Cardiac fibroblast (primary cell): ENCODE data around the gene AKR1B15.

ENCODE experiments used
- DNase-seq, 2 donors: peaks; one replicate each; pipeline versions ENCODE4 v3.0.0 to v3.0.0-alpha.2; 2010; ENCODE audit warnings: low read depth in 2 of 2
- H3K4me3 ChIP-seq, 2 donors: replicated peaks in 1 of 2; 1 replicate in 1 of 2; 2 replicates in 1 of 2; pipeline ENCODE4 v1.5.1; 2011; ENCODE audit warnings: low read depth in 2 of 2, low read length in 2 of 2, mild to moderate bottlenecking in 2 of 2, moderate library complexity in 1 of 2
- CTCF ChIP-seq: IDR thresholded peaks from one replicate; pipeline ENCODE4 v1.5.1; 2011; ENCODE audit warnings: low read depth, mild to moderate bottlenecking, low read length, inconsistent platforms

AKR1B15 gene

DNA sequence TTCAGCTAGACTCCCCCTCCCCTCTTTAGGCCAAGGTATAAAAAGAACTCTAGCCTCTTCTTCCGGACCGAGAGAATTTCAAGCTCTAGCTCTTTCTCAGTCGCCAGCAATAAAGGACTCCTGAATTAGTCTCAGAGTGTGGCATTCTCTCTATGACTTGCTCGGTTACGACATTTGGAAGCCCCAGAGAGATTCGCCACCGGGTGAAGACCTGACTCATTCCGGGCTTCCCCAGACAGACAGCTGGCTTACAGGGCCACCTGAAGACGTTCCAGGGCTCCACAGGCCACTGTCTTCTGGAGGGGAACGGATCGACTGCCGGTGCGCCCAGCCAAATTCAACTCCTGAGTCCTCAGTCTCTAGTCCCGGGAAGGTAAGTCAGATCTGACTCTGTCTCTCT is at the start of gene AKR1B15:
TSS of gene AKR1B15 (plus strand) at position 234 of the 400 bp plus-strand sequence. CDS start 15,510 bp downstream, outside the sequence.
- TF ChIP-seq CTCF = no peak
- no peak within 1 kb of the TSS for H3K4me3 ChIP-seq
- peak in 1 of 2 donors; percentile 73 for DNase-seq

DNA sequence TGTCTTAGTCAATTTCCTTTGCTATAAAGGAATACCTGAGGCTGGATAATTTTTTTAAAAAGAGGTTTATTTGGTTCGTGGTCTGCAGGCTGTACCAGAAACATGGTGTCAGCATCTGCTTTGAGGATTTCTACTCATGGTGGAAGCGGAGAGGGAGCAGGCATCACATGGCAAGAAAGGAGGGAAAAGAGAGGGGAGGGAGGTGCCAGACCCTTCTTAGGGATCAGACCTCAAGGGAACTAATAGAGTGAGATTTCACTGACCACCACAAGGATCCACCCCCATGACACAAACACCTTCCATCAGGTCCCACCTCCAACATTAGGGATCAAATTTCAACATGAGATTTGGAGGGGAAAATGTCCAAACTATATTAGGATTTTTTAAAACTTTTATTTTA is 48.5 kb upstream of the AKR1B15 start:
- no peak for TF ChIP-seq CTCF
- DNase-seq = no peak
- H3K4me3 ChIP-seq = no peak overlapping the region

- no peak for TF ChIP-seq CTCF
- DNase-seq = no peak
These were observed 47.9 kb upstream of the AKR1B15 start for GRCh38 chr7:134500982-134501381.

DNA sequence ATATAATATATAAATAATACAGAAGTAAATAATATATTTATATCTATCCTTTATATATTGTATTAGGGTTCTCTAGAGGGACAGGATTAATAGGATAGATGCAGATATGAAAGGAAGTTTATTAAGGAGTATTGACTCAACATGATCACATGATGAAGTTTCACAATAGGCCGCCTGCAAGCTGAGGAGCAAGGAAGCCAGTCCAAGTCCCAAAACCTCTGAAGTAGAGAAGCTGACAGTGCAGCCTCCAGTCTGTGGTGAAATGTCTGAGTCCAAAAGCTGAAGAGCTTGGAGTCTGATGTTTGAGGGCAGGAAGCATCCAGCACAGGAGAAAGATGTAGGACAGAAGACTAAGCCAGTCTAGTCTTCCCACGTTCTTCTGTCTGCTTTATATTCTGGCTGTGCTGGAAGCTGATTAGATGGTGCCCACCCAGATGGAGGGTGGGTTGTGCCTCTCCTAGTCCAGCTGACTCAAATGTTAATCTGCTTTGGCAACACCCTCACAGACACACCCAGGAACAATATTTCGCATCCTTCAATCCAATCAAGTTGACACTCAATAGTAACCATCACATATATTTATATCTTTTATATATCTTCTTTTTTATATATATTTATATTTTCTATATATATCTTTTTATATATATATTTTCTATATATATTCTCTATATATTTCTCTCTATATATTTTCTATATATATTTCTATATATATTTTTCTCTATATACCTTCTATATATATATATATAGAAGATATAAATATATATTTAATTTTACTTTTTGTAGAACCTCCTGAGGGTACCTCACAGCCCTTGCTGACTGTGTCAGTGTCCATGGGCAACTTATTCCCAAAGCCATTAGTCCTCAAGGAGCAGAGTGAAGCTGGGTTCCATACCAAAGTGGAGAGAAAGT is 46.2 kb upstream of the AKR1B15 start:
- TF ChIP-seq CTCF = no peak
- peak; percentile 80 to 84 for DNase-seq

More at GRCh38 chr7:134500982-134501381, 47.9 kb upstream of the AKR1B15 start:
- H3K4me3 ChIP-seq = no peak overlapping the region

DNA sequence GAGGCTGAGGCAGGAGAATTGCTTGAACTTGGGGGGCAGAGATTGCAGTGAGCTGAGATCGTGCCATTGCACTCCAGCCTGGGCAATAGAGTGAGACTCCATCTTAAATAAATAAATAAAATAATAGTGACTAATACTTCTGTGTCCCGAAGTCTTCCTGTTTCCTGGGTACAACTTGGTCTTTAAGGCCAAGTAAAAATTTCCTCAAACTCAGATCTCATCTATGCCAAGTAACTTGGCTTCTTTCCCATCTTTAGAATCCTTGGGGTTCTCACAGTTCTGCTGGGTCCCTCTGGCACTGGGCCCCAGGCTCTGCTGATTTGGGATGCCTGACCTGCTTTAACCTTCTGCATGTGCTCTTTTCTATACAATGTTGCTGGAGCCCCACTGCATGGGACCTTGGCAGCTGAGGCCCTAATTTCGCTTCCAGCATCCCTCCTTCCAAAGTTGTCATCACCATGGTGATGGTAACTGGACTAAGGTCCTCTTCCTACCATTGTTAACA is 44.2 kb upstream of the AKR1B15 start:
- DNase-seq = peak; percentile 16 to 40
- H3K4me3 ChIP-seq = no peak overlapping the region
- TF ChIP-seq CTCF = no peak

More for the DNA sequence above, 46.2 kb upstream of the AKR1B15 start:
- no peak overlapping the region for H3K4me3 ChIP-seq

DNA sequence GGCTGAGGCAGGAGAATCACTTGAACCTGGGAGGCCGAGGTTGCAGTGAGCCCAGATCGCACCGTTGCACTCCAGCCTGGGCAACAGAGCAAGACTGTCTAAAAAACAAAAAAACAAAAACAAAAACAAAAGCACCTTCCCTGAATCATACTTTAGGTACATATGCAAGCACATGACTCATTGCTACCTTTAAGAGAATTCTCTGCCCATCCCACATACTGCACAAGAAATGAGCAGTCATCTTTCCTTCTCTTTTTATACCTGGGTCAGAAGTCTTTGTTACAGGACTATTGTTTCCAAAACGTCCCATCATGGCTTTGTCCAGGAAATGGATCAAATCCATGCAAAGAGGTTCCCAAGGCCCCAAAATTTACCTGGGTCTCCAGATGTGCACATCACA is 43.1 kb upstream of the AKR1B15 start:
- TF ChIP-seq CTCF = no peak
- H3K4me3 ChIP-seq = no peak overlapping the region
- DNase-seq = no peak
